Measurements from ENCODE around the gene ACAP1.

The ACAP1 gene

GRCh38 chr17:7388856-7389255 is 52.5 kb downstream of the ACAP1 start:
- no peak for DNase-seq (ENCODE audit: low spot score)

- no peak for DNase-seq (ENCODE audit: low spot score)
These were observed 53.9 kb downstream of the ACAP1 start for GRCh38 chr17:7389924-7390910.

- DNase-seq (ENCODE audit: low spot score), result no peak
These were observed 55.0 kb downstream of the ACAP1 start for GRCh38 chr17:7391307-7391706.

GRCh38 chr17:7392696-7393612 is 56.6 kb downstream of the ACAP1 start:
- no peak for DNase-seq (ENCODE audit: low spot score)

GRCh38 chr17:7393613-7394451 is 57.5 kb downstream of the ACAP1 start:
- DNase-seq (ENCODE audit: low spot score), result peak; percentile 59

- peak; percentile 76 for DNase-seq (ENCODE audit: low spot score)
These were observed 58.3 kb downstream of the ACAP1 start, which contains the start of gene PLSCR3 for GRCh38 chr17:7394452-7395191. Gene PLSCR3, minus strand, starts transcription at chr17:7394525. Its CDS starts 415 bp downstream, at chr17:7394110.

GRCh38 chr17:7396147-7396546 is 59.8 kb downstream of the ACAP1 start:
- DNase-seq (ENCODE audit: low spot score), result no peak

GRCh38 chr17:7398612-7399011 is 62.3 kb downstream of the ACAP1 start:
- no peak for DNase-seq (ENCODE audit: low spot score)
